GM20000 (cell line): ENCODE measurements around the gene MRPL53.
A peak's percentile ranks its signal among the peaks of the same experiment; 100 is the strongest.

Source experiments
- DNase-seq: peaks from one replicate; pipeline ENCODE4 v3.0.0; 2012; ENCODE audit warnings: low spot score
- CTCF ChIP-seq: IDR thresholded peaks from 2 replicates; pipeline ENCODE4 v1.5.1; 2012; ENCODE audit warnings: mild to moderate bottlenecking, control low read depth; ENCODE audit errors: extremely low read depth, missing control alignments

Gene MRPL53

GRCh38 chr2:74472086-74472944 is at the start of gene MRPL53:
TSS of gene MRPL53 (minus strand) at chr2:74472680. CDS start at chr2:74472660, 20 bp downstream.
- peak; percentile 86 for DNase-seq
- TF ChIP-seq CTCF, result no peak

- no peak for DNase-seq
- TF ChIP-seq CTCF, result no peak
Measured at GRCh38 chr2:74516650-74517049, 44.2 kb upstream of the MRPL53 start.

GRCh38 chr2:74515981-74516633 is 43.6 kb upstream of the MRPL53 start:
- no peak for TF ChIP-seq CTCF
- DNase-seq, result peak; percentile 95

- DNase-seq, result peak; percentile 45
- TF ChIP-seq CTCF, result no peak
Measured at GRCh38 chr2:74515271-74515980, 42.9 kb upstream of the MRPL53 start.

- no peak for TF ChIP-seq CTCF
Measured at GRCh38 chr2:74514368-74515270, 42.1 kb upstream of the MRPL53 start, which contains the start of gene TLX2. TSS of gene TLX2 (plus strand) at chr2:74514450. CDS start at chr2:74514807, 357 bp downstream.

GRCh38 chr2:74513605-74514367 is 41.3 kb upstream of the MRPL53 start:
- no peak for TF ChIP-seq CTCF
- peak; percentile 43 for DNase-seq

More at GRCh38 chr2:74514368-74515270, 42.1 kb upstream of the MRPL53 start, which contains the start of gene TLX2:
- peak; percentile 53 for DNase-seq
